ENCODE measurements around the gene ZNF622. TPM values are rescaled to one million over a fixed set of nuclear protein-coding genes. Genes with fewer than 3 reads are reported as not detected.
"Not testable (repeated sequence)": the region's sequence is repeated elsewhere in the genome, so short reads cannot be mapped to it uniquely, and the experiment has no call there.

ZNF622 gene
- total RNA-seq, 1 donor from 2014 or later = 65.2 TPM

- TF ChIP-seq CTCF (IDR thresholded peaks at IDR 0.05; ENCODE audit: insufficient read depth, low read length, poor library complexity, severe bottlenecking) = no peak
- Histone ChIP-seq H3K27me3 (ENCODE audit: control insufficient read depth, insufficient read depth, low read length) (no peaks in the 10 kb centered on the region), H3K4me3 (ENCODE audit: low read depth, low read length) (no peak overlapping the region), H3K36me3 (ENCODE audit: control insufficient read depth, insufficient read depth, low read length) (no peaks in the 10 kb centered on the region)
- no peak for DNase-seq (ENCODE audit: low read depth)
Observed at GRCh38 chr5:16484081-16484480, 18.5 kb upstream of the ZNF622 start.

GRCh38 chr5:16483361-16483760 lies 17.8 kb upstream of the ZNF622 start:
- H3K36me3 ChIP-seq (ENCODE audit: control insufficient read depth, insufficient read depth, low read length) = no peaks in the 10 kb centered on the region
- TF ChIP-seq CTCF (IDR thresholded peaks at IDR 0.05; ENCODE audit: insufficient read depth, low read length, poor library complexity, severe bottlenecking) = no peak
- H3K4me3 ChIP-seq (ENCODE audit: low read depth, low read length) = no peak overlapping the region
- H3K27me3 ChIP-seq (ENCODE audit: control insufficient read depth, insufficient read depth, low read length) = no peaks in the 10 kb centered on the region
- DNase-seq (ENCODE audit: low read depth) = no peak

- Histone ChIP-seq H3K27me3 (ENCODE audit: control insufficient read depth, insufficient read depth, low read length) (no peaks in the 10 kb centered on the region), H3K4me3 (ENCODE audit: low read depth, low read length) (no peak overlapping the region), H3K36me3 (ENCODE audit: control insufficient read depth, insufficient read depth, low read length) (no peaks in the 10 kb centered on the region)
- no peak for DNase-seq (ENCODE audit: low read depth)
- no peak for TF ChIP-seq CTCF (IDR thresholded peaks at IDR 0.05; ENCODE audit: insufficient read depth, low read length, poor library complexity, severe bottlenecking)
Observed at GRCh38 chr5:16482891-16483290, 17.3 kb upstream of the ZNF622 start.

- Histone ChIP-seq H3K36me3 (ENCODE audit: control insufficient read depth, insufficient read depth, low read length) (no peaks in the 10 kb centered on the region), H3K4me3 (ENCODE audit: low read depth, low read length) (no peak overlapping the region), H3K27me3 (ENCODE audit: control insufficient read depth, insufficient read depth, low read length) (no peaks in the 10 kb centered on the region)
- no peak for DNase-seq (ENCODE audit: low read depth)
- no peak for TF ChIP-seq CTCF (IDR thresholded peaks at IDR 0.05; ENCODE audit: insufficient read depth, low read length, poor library complexity, severe bottlenecking)
Observed at GRCh38 chr5:16480821-16481538, 15.4 kb upstream of the ZNF622 start.

- H3K36me3 ChIP-seq (ENCODE audit: control insufficient read depth, insufficient read depth, low read length) = no peaks in the 10 kb centered on the region
- no peak for TF ChIP-seq CTCF (IDR thresholded peaks at IDR 0.05; ENCODE audit: insufficient read depth, low read length, poor library complexity, severe bottlenecking)
- no peaks in the 10 kb centered on the region for H3K27me3 ChIP-seq (ENCODE audit: control insufficient read depth, insufficient read depth, low read length)
- H3K4me3 ChIP-seq (ENCODE audit: low read depth, low read length) = no peak overlapping the region
- no peak for DNase-seq (ENCODE audit: low read depth)
Observed at GRCh38 chr5:16480144-16480543, 14.5 kb upstream of the ZNF622 start.

- Histone ChIP-seq H3K27me3 (ENCODE audit: control insufficient read depth, insufficient read depth, low read length) (no peaks in the 10 kb centered on the region), H3K4me3 (ENCODE audit: low read depth, low read length) (no peak overlapping the region), H3K36me3 (ENCODE audit: control insufficient read depth, insufficient read depth, low read length) (no peaks in the 10 kb centered on the region)
- no peak for DNase-seq (ENCODE audit: low read depth)
- TF ChIP-seq CTCF (IDR thresholded peaks at IDR 0.05; ENCODE audit: insufficient read depth, low read length, poor library complexity, severe bottlenecking) = no peak
Observed at GRCh38 chr5:16477541-16477940, 11.9 kb upstream of the ZNF622 start.

GRCh38 chr5:16476417-16476816 lies 10.8 kb upstream of the ZNF622 start:
- H3K27me3 ChIP-seq (ENCODE audit: control insufficient read depth, insufficient read depth, low read length); DNase-seq (ENCODE audit: low read depth); H3K4me3 ChIP-seq (ENCODE audit: low read depth, low read length); H3K36me3 ChIP-seq (ENCODE audit: control insufficient read depth, insufficient read depth, low read length): not testable (repeated sequence)
